Kidney epithelial cell (primary cell): Measurements from ENCODE around the gene SPINK1. TPM values are rescaled to one million over a fixed set of nuclear protein-coding genes. Genes with fewer than 3 reads are reported as not detected.

ENCODE experiments used
- DNase-seq: peaks from one replicate; pipeline ENCODE4 v3.0.0-alpha.2; 2010; ENCODE audit warnings: low read depth
- H3K27me3 ChIP-seq: 2 replicates; pipeline ENCODE4 v1.6.0; 2011; ENCODE audit warnings: low read length; ENCODE audit not compliant: control insufficient read depth, insufficient read depth
- H3K36me3 ChIP-seq: 2 replicates; pipeline ENCODE4 v1.5.1; 2011; ENCODE audit warnings: low read length; ENCODE audit not compliant: control insufficient read depth, insufficient read depth
- H3K4me3 ChIP-seq: 2 replicates; pipeline ENCODE4 v1.5.1; 2011; ENCODE audit warnings: low read depth, mild to moderate bottlenecking, control low read depth, low read length
- CTCF ChIP-seq: IDR thresholded peaks from 2 replicates; pipeline ENCODE4 v1.5.1; 2011; ENCODE audit warnings: mild to moderate bottlenecking, moderate library complexity, low read length, control low read depth, inconsistent platforms; ENCODE audit not compliant: insufficient read depth, poor library complexity, severe bottlenecking
- total RNA-seq: library from RNA; depleted of rRNA; stranded (reverse); fragments of >200 nt; gene quantifications from 2 replicates; pipeline ENCODE4 v1.2.3, GENCODE V29; 2015

The SPINK1 gene
- total RNA-seq, 1 donor from 2014 or later, result not detected

- Histone ChIP-seq H3K4me3 (no peak overlapping the region), H3K27me3 (no peaks in the 10 kb centered on the region), H3K36me3 (no peaks in the 10 kb centered on the region)
- no peak for TF ChIP-seq CTCF
- DNase-seq, result no peak
Measured at GRCh38 chr5:147800491-147800890, 31.0 kb downstream of the SPINK1 start.

GRCh38 chr5:147796556-147797308 lies 34.7 kb downstream of the SPINK1 start:
- H3K27me3 ChIP-seq, result no peaks in the 10 kb centered on the region
- H3K36me3 ChIP-seq, result no peaks in the 10 kb centered on the region
- no peak overlapping the region for H3K4me3 ChIP-seq
- DNase-seq, result no peak
- no peak for TF ChIP-seq CTCF

- H3K36me3 ChIP-seq, result no peaks in the 10 kb centered on the region
- TF ChIP-seq CTCF, result no peak
- H3K4me3 ChIP-seq, result no peak overlapping the region
- DNase-seq, result no peak
- no peaks in the 10 kb centered on the region for H3K27me3 ChIP-seq
Measured at GRCh38 chr5:147791181-147791580, 40.3 kb downstream of the SPINK1 start.

- Histone ChIP-seq H3K4me3 (no peak overlapping the region), H3K27me3 (no peaks in the 10 kb centered on the region), H3K36me3 (no peaks in the 10 kb centered on the region)
- no peak for DNase-seq
- TF ChIP-seq CTCF, result no peak
Measured at GRCh38 chr5:147789820-147790219, 41.7 kb downstream of the SPINK1 start.

- DNase-seq, result no peak
- no peak for TF ChIP-seq CTCF
- H3K27me3 ChIP-seq, result no peaks in the 10 kb centered on the region
Measured at GRCh38 chr5:147788023-147788422, 43.4 kb downstream of the SPINK1 start.

GRCh38 chr5:147786142-147786541 lies 45.3 kb downstream of the SPINK1 start:
- Histone ChIP-seq H3K4me3 (no peak overlapping the region), H3K36me3 (no peaks in the 10 kb centered on the region), H3K27me3 (no peaks in the 10 kb centered on the region)
- no peak for TF ChIP-seq CTCF
- DNase-seq, result no peak

More at GRCh38 chr5:147788023-147788422, 43.4 kb downstream of the SPINK1 start:
- no peaks in the 10 kb centered on the region for H3K36me3 ChIP-seq
- H3K4me3 ChIP-seq, result no peak overlapping the region
